Endothelial cell of coronary artery (primary cell): Measurements from ENCODE around the gene DPP10. TPM values are rescaled to one million over a fixed set of nuclear protein-coding genes. Genes with fewer than 3 reads are reported as not detected.

Experiments used
- total RNA-seq: library from RNA; depleted of rRNA; stranded (reverse); fragments of >200 nt; gene quantifications from 2 replicates; pipeline ENCODE4 v1.2.3, GENCODE V29; 2014

Gene DPP10
- not detected in 2 replicates for total RNA-seq

GRCh38 chr2:114442510-114442909 lies at the start of gene DPP10:
Gene DPP10, plus strand, starts transcription at chr2:114442641.

